Neuron (in vitro differentiated cells): ENCODE data around the gene HNRNPH3.
"Not testable (repeated sequence)": the region's sequence is repeated elsewhere in the genome, so short reads cannot be mapped to it uniquely, and the experiment has no call there.

Experiments used
- H2AFZ ChIP-seq: one replicate; pipeline ENCODE4 v1.6.1; 2013; ENCODE audit warnings: low read depth, mild to moderate bottlenecking, inconsistent platforms, low read length, moderate library complexity
- H3K27me3 ChIP-seq: one replicate; pipeline ENCODE4 v1.6.1; 2013; ENCODE audit warnings: low read length; ENCODE audit not compliant: insufficient read depth
- H3K36me3 ChIP-seq: one replicate; pipeline ENCODE4 v1.6.1; 2013; ENCODE audit warnings: low read length; ENCODE audit not compliant: insufficient read depth
- H3K4me1 ChIP-seq: one replicate; pipeline ENCODE4 v1.6.1; 2013; ENCODE audit warnings: low read length; ENCODE audit not compliant: insufficient read depth
- H3K4me3 ChIP-seq: 2 replicates; pipeline ENCODE4 v1.5.1; 2013; ENCODE audit warnings: mild to moderate bottlenecking, low read length, moderate library complexity
- H3K9me3 ChIP-seq: one replicate; pipeline ENCODE4 v1.6.1; 2013; ENCODE audit warnings: low read length

Gene HNRNPH3

DNA sequence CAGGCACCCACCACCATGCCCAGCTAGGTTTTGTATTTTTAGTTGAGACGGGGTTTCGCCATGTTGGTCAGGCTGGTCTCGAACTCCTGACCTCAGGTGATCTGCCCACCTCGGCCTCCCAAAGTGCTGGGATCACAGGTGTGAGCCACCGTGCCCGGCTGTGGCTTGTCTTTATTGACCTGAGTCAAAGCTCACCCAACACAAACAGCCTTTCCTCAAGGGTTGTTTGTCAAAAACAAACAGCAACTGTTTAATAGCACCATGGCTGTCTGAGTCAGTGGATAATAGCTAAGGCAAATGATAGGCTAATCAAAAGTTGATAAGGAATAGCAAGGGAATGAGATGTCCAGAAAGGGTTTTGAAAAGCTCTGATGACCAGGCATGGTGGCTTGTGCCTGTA lies 16.9 kb upstream of the HNRNPH3 start:
- H3K4me1 ChIP-seq, H3K27me3 ChIP-seq, H3K9me3 ChIP-seq, H2AFZ ChIP-seq, H3K36me3 ChIP-seq, H3K4me3 ChIP-seq: not testable (repeated sequence)

- Histone ChIP-seq H3K27me3 (no peaks in the 10 kb centered on the region), H3K9me3 (peaks cover 4% of the 10 kb centered on the region), H3K36me3 (no peaks in the 10 kb centered on the region), H3K4me1 (no peaks in the 10 kb centered on the region), H3K4me3 (no peak overlapping the region), H2AFZ (no peak overlapping the region)
Measured at GRCh38 chr10:68315582-68315981, 16.3 kb upstream of the HNRNPH3 start.

DNA sequence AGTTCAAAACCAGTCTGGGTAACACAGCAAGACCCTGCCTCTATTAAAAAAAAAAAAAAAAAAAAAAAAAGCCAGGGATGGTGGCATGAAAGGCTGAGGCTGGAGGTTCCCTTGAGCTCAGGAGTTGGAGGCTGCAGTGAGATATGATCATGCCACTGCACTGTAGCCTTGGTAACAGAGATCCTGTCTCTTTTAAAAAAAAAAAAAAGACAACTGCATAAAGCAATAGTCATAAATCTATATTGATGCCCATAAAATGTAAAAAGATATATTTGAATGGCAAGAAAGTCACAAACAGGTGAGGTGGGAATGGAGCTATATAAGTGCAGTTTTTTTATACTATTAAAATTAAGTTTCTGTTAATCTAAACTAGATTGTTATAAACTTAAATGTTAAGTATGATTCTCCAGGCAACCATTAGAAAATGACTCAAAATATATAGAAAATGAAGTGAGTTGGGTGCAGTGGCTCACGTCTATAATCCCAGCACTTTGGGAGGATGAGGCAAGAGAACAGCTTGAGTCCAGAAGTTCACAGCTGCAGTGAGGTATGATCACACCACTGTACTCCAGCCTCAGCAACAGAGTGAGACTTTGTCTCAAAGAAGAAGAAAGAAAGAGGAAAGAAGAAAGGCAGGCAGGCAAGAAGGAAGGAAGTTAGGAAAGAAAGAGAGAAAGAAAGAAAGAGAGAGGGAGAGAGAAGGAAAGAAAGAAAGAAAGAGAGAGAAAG lies 13.4 kb upstream of the HNRNPH3 start:
- H3K4me3 ChIP-seq: no peak overlapping the region
- H3K36me3 ChIP-seq: no peaks in the 10 kb centered on the region
- H2AFZ ChIP-seq: no peak overlapping the region
- H3K27me3 ChIP-seq: no peaks in the 10 kb centered on the region
- no peaks in the 10 kb centered on the region for H3K4me1 ChIP-seq
- peaks cover 4% of the 10 kb centered on the region for H3K9me3 ChIP-seq

GRCh38 chr10:68324396-68324795 lies 7.5 kb upstream of the HNRNPH3 start:
- not testable (repeated sequence) for H3K4me3 ChIP-seq, H3K4me1 ChIP-seq, H3K36me3 ChIP-seq, H3K27me3 ChIP-seq, H2AFZ ChIP-seq, H3K9me3 ChIP-seq

- Histone ChIP-seq H3K36me3 (no peaks in the 10 kb centered on the region), H2AFZ (peak overlapping the region; percentile 90), H3K4me1 (peaks cover 15% of the 10 kb centered on the region), H3K4me3 (no peak overlapping the region), H3K9me3 (no peaks in the 10 kb centered on the region), H3K27me3 (no peaks in the 10 kb centered on the region)
Measured at GRCh38 chr10:68327889-68328786, 3.7 kb upstream of the HNRNPH3 start.

DNA sequence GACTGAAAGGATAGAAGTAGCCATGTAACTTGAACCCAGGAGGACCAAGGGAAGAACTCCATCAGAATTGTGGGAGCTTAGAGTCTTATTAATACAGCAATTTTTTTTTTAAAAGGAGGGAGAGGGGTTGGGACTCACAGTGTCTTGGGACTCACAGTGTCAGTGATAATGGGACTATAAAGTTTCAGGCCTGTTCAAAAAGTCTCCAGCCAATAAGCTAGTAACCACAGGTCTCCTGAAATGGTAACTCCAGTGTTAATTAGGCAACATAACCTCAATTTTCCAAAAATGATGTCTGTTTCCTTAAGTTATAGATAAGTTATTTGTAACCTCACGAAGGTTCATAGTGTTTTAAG lies 2.4 kb upstream of the HNRNPH3 start:
- no peak overlapping the region for H3K4me3 ChIP-seq
- H3K4me1 ChIP-seq: peaks cover 19% of the 10 kb centered on the region
- no peaks in the 10 kb centered on the region for H3K9me3 ChIP-seq
- H3K36me3 ChIP-seq: no peaks in the 10 kb centered on the region
- H2AFZ ChIP-seq: no peak overlapping the region
- H3K27me3 ChIP-seq: no peaks in the 10 kb centered on the region

GRCh38 chr10:68330852-68331454 lies 911 bp upstream of the HNRNPH3 start:
- H3K9me3 ChIP-seq: no peaks in the 10 kb centered on the region
- peak overlapping the region; percentile 21 for H2AFZ ChIP-seq
- H3K4me3 ChIP-seq: peak overlapping the region; percentile 89
- H3K4me1 ChIP-seq: peaks cover 33% of the 10 kb centered on the region
- H3K36me3 ChIP-seq: peaks cover 1% of the 10 kb centered on the region
- H3K27me3 ChIP-seq: no peaks in the 10 kb centered on the region

- Histone ChIP-seq H3K4me1 (peaks cover 47% of the 10 kb centered on the region), H2AFZ (no peak within 1 kb of the TSS), H3K36me3 (peaks cover 14% of the 10 kb centered on the region), H3K4me3 (peak within 1 kb of the TSS; percentile 89), H3K9me3 (no peaks in the 10 kb centered on the region), H3K27me3 (no peaks in the 10 kb centered on the region)
Measured at GRCh38 chr10:68332259-68333057, 594 bp downstream of the HNRNPH3 start, which contains the start of gene PBLD. TSS of gene PBLD (minus strand) at chr10:68332928. CDS start at chr10:68306844, 26,084 bp downstream.

DNA sequence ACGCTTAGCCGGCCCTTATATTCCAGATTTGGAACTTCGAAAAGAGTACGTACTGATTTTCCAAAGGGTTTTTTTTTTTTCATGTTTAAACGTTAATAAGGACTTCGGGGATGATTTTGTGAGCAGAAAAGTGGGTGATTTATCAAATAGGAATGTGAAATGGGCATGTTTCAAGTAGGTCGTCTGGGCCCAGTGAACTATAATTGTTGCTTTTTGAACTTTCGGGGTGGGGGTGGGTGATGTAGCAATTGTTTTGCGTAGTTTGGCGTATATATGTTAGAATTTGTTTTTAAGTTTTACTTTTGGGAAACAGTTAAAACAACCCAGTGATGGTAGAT lies 1.2 kb downstream of the HNRNPH3 start:
- Histone ChIP-seq H3K36me3 (peaks cover 20% of the 10 kb centered on the region), H3K27me3 (no peaks in the 10 kb centered on the region), H3K9me3 (no peaks in the 10 kb centered on the region), H2AFZ (no peak overlapping the region), H3K4me1 (peaks cover 48% of the 10 kb centered on the region), H3K4me3 (peak overlapping the region; percentile 89)

GRCh38 chr10:68333440-68334431 lies 1.9 kb downstream of the HNRNPH3 start:
- no peaks in the 10 kb centered on the region for H3K27me3 ChIP-seq
- H3K9me3 ChIP-seq: no peaks in the 10 kb centered on the region
- H3K36me3 ChIP-seq: peaks cover 27% of the 10 kb centered on the region
- peak overlapping the region; percentile 89 for H3K4me3 ChIP-seq
- no peak overlapping the region for H2AFZ ChIP-seq
- H3K4me1 ChIP-seq: peaks cover 42% of the 10 kb centered on the region

DNA sequence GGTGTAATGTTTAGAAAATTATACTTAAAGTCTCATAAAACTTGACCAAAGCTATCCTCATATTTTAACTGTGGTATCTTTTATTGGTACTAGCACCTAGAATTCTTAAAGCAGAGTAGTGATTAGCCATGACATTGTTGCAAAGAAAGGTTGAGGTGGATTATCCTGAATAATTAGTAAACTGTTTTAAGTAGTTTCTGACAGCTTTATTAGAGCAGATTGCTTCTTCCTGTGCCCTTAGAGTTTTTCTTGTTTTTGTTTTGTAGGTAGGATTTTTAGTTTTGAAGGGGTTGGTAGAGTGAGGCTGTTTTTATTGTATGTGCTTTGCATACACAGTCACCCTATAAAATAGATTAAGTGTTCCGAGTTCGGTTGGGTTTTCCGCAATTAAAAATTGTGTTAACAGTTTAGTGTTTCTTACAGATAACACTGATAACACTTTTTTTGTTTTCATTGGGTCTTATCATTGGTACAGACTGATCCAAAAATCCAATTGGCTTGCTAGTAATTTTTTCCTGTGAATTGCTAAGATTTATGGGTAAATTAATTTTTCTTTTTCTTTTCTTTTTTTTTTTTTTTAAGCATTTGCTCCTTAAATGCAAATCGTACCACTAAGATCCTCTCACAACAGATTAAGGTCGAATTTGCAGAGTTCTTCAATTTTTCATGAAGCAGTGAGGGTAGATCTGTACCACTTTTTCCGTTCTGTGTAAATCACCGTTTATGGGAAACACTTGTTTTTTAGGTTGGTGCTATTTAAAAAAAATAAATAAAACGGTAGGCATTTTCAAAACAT lies 3.0 kb downstream of the HNRNPH3 start:
- H3K27me3 ChIP-seq: no peaks in the 10 kb centered on the region
- peaks cover 42% of the 10 kb centered on the region for H3K4me1 ChIP-seq
- H3K4me3 ChIP-seq: peak overlapping the region; percentile 89
- no peaks in the 10 kb centered on the region for H3K9me3 ChIP-seq
- peaks cover 39% of the 10 kb centered on the region for H3K36me3 ChIP-seq
- no peak overlapping the region for H2AFZ ChIP-seq
